K562 (cell line): ENCODE measurements around the gene GYPC. TPM values are rescaled to one million over a fixed set of nuclear protein-coding genes. Genes with fewer than 3 reads are reported as not detected.

Experiments used
- ATAC-seq: fragments of 200-7000 bp; cut with Tn5 transposase; 3 replicates; pipeline ENCODE4 v1.9.1; 2020; ENCODE audit warnings: moderate library complexity
- BruUV-seq: library from RNA; stranded (reverse); fragments of 400-500 nt; replicated peaks from 2 replicates; lab custom pipeline; 2021; lab: Mats Ljungman, UMichigan
- CTCF ChIA-PET: fragments of 300-600 bp; formaldehyde crosslinking; extraction: SDS; loops from one replicate; lab custom pipeline; 2021; ENCODE audit warnings: low intra/inter-chr PET ratio; lab: Yijun Ruan, JAX
- POLR2A ChIA-PET: fragments of 300-600, 350-650 bp; sonication (Branson Sonifier 250); formaldehyde crosslinking; extraction: SDS; loops from one replicate; lab custom pipeline; 2021; ENCODE audit warnings: antibody characterized with exemption, inconsistent platforms; lab: Yijun Ruan, JAX
- DNase-seq, 4 experiments: peaks; one replicate each; pipeline versions ENCODE4 v3.0.0 to v3.0.0-alpha.2; 2011 to 2018; ENCODE audit warnings: low spot score in 3 of 4, mixed read lengths in 3 of 4; ENCODE audit errors: extremely low read depth in 1 of 4
- FAIRE-seq: peaks from 2 replicates; lab custom pipeline; 2011; peaks lifted over from hg19 to GRCh38; lab: Jason Lieb, UNC
- H2AFZ ChIP-seq: 2 replicates; pipeline ENCODE4 v1.6.0; 2011; ENCODE audit warnings: low read depth, low read length, control low read depth, inconsistent platforms
- H3K27ac ChIP-seq: fragments of 200-600 bp; 3 replicates; pipeline ENCODE4 v1.8.0; 2011; ENCODE audit warnings: low read depth, mild to moderate bottlenecking, control low read depth, inconsistent platforms, low read length, moderate library complexity, mixed read lengths; ENCODE audit errors: extremely low read depth
- H3K27me3 ChIP-seq, 2 experiments: fragments of 300-600 bp in 1 of 2; 2 replicates in 1 of 2; 3 replicates in 1 of 2; pipeline versions ENCODE4 v1.6.0 to v1.8.0; 2011; ENCODE audit warnings: inconsistent platforms in 2 of 2, low read length in 2 of 2, mild to moderate bottlenecking in 1 of 2, mixed read lengths in 1 of 2, moderate library complexity in 1 of 2; ENCODE audit not compliant: control insufficient read depth in 2 of 2, insufficient read depth in 2 of 2
- H3K36me3 ChIP-seq: fragments of 300-600 bp; 3 replicates; pipeline ENCODE4 v1.8.0; 2011; ENCODE audit warnings: mild to moderate bottlenecking, low read length, inconsistent platforms; ENCODE audit not compliant: control insufficient read depth, insufficient read depth
- H3K4me1 ChIP-seq, 2 experiments: fragments of 200-600 bp in 1 of 2; replicated peaks in 1 of 2; 2 replicates in 1 of 2; 3 replicates in 1 of 2; pipeline versions ENCODE4 v1.5.1 to v1.8.0; 2011; ENCODE audit warnings: inconsistent platforms in 2 of 2, low read length in 2 of 2, mild to moderate bottlenecking in 1 of 2, mixed read lengths in 1 of 2, moderate library complexity in 1 of 2; ENCODE audit not compliant: control insufficient read depth in 2 of 2, insufficient read depth in 2 of 2
- H3K4me2 ChIP-seq: 2 replicates; pipeline ENCODE4 v1.6.1; 2011; ENCODE audit warnings: low read length, control low read depth, inconsistent platforms, mixed read lengths; ENCODE audit not compliant: insufficient read depth
- H3K4me3 ChIP-seq: fragments of 200-600 bp; sonication (generic), shearing (Covaris generic); 2 replicates; pipeline ENCODE4 v1.5.1; 2016; ENCODE audit warnings: control low read depth, inconsistent platforms
- H3K79me2 ChIP-seq: fragments of 200-600 bp; 3 replicates; pipeline ENCODE4 v1.8.0; 2011; ENCODE audit warnings: low read length, inconsistent platforms; ENCODE audit not compliant: control insufficient read depth, insufficient read depth
- H3K9ac ChIP-seq, 2 experiments: 2 replicates each; pipeline versions ENCODE4 v1.6.0 to v1.6.1; 2011; ENCODE audit warnings: low read depth in 2 of 2, low read length in 2 of 2, control low read depth in 1 of 2, inconsistent platforms in 1 of 2, mild to moderate bottlenecking in 1 of 2, mixed read lengths in 1 of 2; ENCODE audit not compliant: insufficient read depth in 1 of 2
- H3K9me1 ChIP-seq: one replicate; pipeline ENCODE4 v1.6.0; 2011; ENCODE audit warnings: inconsistent platforms, mild to moderate bottlenecking, low read length, moderate library complexity; ENCODE audit not compliant: control insufficient read depth, insufficient read depth
- H3K9me3 ChIP-seq: replicated peaks from 2 replicates; pipeline ENCODE4 v1.5.1; 2011; ENCODE audit warnings: low read depth, low read length, inconsistent platforms; ENCODE audit not compliant: control insufficient read depth, insufficient read depth
- H4K20me1 ChIP-seq: replicated peaks from 2 replicates; pipeline ENCODE4 v1.6.1; 2011; ENCODE audit warnings: low read length, inconsistent platforms, mixed read lengths; ENCODE audit not compliant: control insufficient read depth, insufficient read depth
- CBX1 ChIP-seq: sonication (generic); IDR thresholded peaks from 2 replicates; pipeline ENCODE4 v1.6.1; 2016; ENCODE audit warnings: antibody characterized with exemption, low read depth, mild to moderate bottlenecking
- CBX3 ChIP-seq, 2 experiments: IDR thresholded peaks; 1 replicate in 1 of 2; 2 replicates in 1 of 2; pipeline ENCODE4 v1.6.1; 2012; ENCODE audit warnings: inconsistent platforms in 2 of 2, low read length in 2 of 2, borderline replicate concordance in 1 of 2, control low read depth in 1 of 2
- DIDO1 ChIP-seq: fragments of 450-650 bp; IDR thresholded peaks from 2 replicates; pipeline ENCODE4 v1.6.1; 2016; ENCODE audit warnings: low read depth, missing biosample characterization, missing genetic modification characterization
- FOXK2 ChIP-seq, 2 experiments: fragments of 450-650 bp; IDR thresholded peaks in 1 of 2; conservative IDR thresholded peaks in 1 of 2; 2 replicates each; pipeline ENCODE4 v1.6.1; 2016; ENCODE audit warnings: low read depth in 2 of 2, mild to moderate bottlenecking in 1 of 2
- NBN ChIP-seq: fragments of 450-650 bp; IDR thresholded peaks from 2 replicates; pipeline ENCODE4 v1.6.1; 2016; ENCODE audit warnings: low read depth, mild to moderate bottlenecking
- NFE2L1 ChIP-seq: fragments of 450-650 bp; IDR thresholded peaks from 2 replicates; pipeline ENCODE4 v1.6.1; 2016; ENCODE audit warnings: missing genetic modification characterization, low read depth, mild to moderate bottlenecking, missing compliant biosample characterization, moderate library complexity, borderline replicate concordance
- NR2C1 ChIP-seq, 2 experiments: fragments of 450-650 bp; IDR thresholded peaks; 2 replicates each; pipeline ENCODE4 v1.6.1; 2017; ENCODE audit warnings: mild to moderate bottlenecking in 2 of 2, antibody characterized with exemption in 1 of 2, inconsistent platforms in 1 of 2, missing compliant biosample characterization in 1 of 2, missing genetic modification characterization in 1 of 2
- SAP30 ChIP-seq: fragments of 200-600 bp; sonication (generic); IDR thresholded peaks from 2 replicates; pipeline ENCODE4 v1.6.1; 2012; ENCODE audit warnings: borderline replicate concordance, low read depth, mild to moderate bottlenecking, moderate library complexity, low read length, control low read depth, inconsistent platforms; ENCODE audit not compliant: insufficient read depth, poor library complexity, severe bottlenecking
- TRIM24 ChIP-seq, 2 experiments: fragments of 450-650 bp; IDR thresholded peaks; 2 replicates each; pipeline ENCODE4 v1.6.1; 2016
- ZNF133 ChIP-seq: fragments of 250-450 bp; sonication (Bioruptor Pico); IDR thresholded peaks from 2 replicates; pipeline ENCODE4 v1.4.0; 2020; ENCODE audit warnings: mild to moderate bottlenecking
- WGBS: fragments of 100-300 bp; shearing (Covaris generic); methylation state at CpG from one replicate; pipeline ENCODE4 v1.1.6; 2016; ENCODE audit warnings: low coverage, mixed read lengths; ENCODE audit not compliant: insufficient coverage; ENCODE audit errors: missing lambda C conversion rate; 5-methylcytosine and 5-hydroxymethylcytosine counted together
- in situ Hi-C: fragments of 300-500 bp; cut with MboI; formaldehyde crosslinking; loops from 4 replicates; pipeline ENCODE4 v1.15.0; 2018; ENCODE audit warnings: inconsistent platforms, mixed read lengths
- intact Hi-C: fragments of 100-400 bp; cut with micrococcal nuclease; formaldehyde crosslinking; loops from 2 replicates; pipeline ENCODE4 v1.14.2; 2022
- polyA plus RNA-seq, 8 experiments: library from polyadenylated mRNA; depleted of rRNA in 4 of 8; stranded (reverse) in 5 of 8; unstranded in 3 of 8; fragments of >200 nt; fragmentation: Nextera tagmentation in 2 of 8; fragmentation: Illumina TruSeq in 1 of 8; extraction: Ambion mirVana in 2 of 8; extraction: Trizol in 1 of 8; gene quantifications; 2 replicates each; pipeline versions ENCODE4 v1.2.1 to v1.2.3, GENCODE V29; 2011 to 2014; ENCODE audit warnings: inconsistent platforms in 1 of 8, missing spikeins in 1 of 8
- total RNA-seq, 7 experiments: library from RNA; depleted of rRNA in 6 of 7; stranded (reverse); fragments of >200 nt in 6 of 7; fragmentation: Illumina TruSeq in 2 of 7; extraction: Trizol in 2 of 7; gene quantifications; 2 replicates each; pipeline versions ENCODE4 v1.2.1 to v1.2.3, GENCODE V29; 2011 to 2021; ENCODE audit warnings: low replicate concordance in 1 of 7
- TF ChIP-seq, protein P1 (sequence below): sonication (generic); formaldehyde crosslinking; IDR thresholded peaks from 2 replicates; pipeline ENCODE4 v1.4.0; 2020; ENCODE audit warnings: mild to moderate bottlenecking, missing genetic modification reagents
- TF ChIP-seq, protein P2 (sequence below), 3 experiments: fragments of 200-800 bp in 1 of 3; fragments of 250-450 bp in 1 of 3; fragments of 450-650 bp in 1 of 3; sonication (Bioruptor Pico) in 1 of 3; sonication (Bioruptor generic) in 1 of 3; formaldehyde crosslinking in 1 of 3; IDR thresholded peaks; 2 replicates each; pipeline versions ENCODE4 v1.6.1 to v1.8.0; 2016 to 2022; ENCODE audit warnings: mild to moderate bottlenecking in 2 of 3, missing genetic modification characterization in 2 of 3, missing compliant biosample characterization in 1 of 3, moderate library complexity in 1 of 3

GYPC gene
- total and polyA plus RNA-seq, 9 of the 15 experiments (the other 6 are each of a cell fraction or from before 2014, with no cell fraction given): 50.6 to 282 (median 194) TPM

DNA sequence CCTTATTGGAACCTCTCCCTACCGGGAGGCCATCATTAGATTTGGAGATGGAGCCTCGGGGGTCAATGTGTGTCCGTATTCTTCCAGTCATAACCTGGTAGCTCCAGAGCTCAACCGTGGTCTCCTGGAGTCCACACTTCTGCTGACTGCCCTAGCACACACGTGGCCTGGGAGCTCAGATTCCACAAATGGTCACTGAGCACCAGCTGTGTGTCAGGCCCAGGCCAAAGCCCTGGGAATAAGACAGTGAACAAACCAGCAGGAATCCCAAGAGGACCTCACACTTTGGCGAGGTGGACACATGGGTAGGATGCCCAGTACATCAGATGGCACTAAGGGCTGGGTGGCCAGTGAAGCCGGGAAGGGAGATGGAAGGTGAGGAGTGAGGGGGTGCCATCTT is 15.5 kb downstream of the GYPC start (continued):
- TF ChIP-seq FOXK2 (conservative IDR thresholded peaks at IDR 0.05 in 1 of 2, IDR thresholded peaks at IDR 0.05 in 1 of 2; ENCODE audit: low read depth in 2 of 2) (no peak), CBX1 (no peak), TRIM24 (IDR thresholded peaks at IDR 0.05) (no peak), NBN (no peak)
- TF ChIP-seq, protein P1, sequence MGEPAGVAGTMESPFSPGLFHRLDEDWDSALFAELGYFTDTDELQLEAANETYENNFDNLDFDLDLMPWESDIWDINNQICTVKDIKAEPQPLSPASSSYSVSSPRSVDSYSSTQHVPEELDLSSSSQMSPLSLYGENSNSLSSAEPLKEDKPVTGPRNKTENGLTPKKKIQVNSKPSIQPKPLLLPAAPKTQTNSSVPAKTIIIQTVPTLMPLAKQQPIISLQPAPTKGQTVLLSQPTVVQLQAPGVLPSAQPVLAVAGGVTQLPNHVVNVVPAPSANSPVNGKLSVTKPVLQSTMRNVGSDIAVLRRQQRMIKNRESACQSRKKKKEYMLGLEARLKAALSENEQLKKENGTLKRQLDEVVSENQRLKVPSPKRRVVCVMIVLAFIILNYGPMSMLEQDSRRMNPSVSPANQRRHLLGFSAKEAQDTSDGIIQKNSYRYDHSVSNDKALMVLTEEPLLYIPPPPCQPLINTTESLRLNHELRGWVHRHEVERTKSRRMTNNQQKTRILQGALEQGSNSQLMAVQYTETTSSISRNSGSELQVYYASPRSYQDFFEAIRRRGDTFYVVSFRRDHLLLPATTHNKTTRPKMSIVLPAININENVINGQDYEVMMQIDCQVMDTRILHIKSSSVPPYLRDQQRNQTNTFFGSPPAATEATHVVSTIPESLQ (CRISPR knock-in tag): no peak

DNA sequence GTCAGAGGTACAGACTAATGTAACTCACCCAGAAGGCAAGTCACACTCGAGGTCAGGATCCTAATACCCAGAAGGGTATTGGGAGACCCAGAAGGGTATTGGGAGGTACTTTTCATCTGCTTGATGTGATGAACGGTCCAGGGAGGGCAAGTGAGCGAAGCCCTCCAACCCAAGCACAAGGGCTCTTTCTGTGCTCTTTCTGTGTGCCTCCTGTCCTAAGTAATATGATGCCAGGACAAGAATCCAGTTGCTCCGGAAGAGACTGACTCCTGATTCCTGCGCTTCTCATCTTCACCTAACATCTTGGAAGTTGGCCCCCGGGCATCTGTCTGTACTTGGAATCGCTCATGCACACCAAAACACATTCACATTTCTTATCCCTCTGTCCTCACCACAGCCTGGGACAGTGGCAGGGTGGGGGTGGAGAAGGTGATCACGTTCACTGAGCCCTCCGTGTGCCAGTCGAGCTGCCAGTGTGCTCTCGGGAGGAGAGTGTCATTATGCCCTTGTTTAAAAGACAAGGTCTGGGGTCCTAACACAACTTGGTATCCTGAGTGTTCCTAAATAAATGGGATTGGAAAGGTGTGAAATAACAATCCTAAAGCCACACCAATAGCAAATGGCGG is 17.1 kb downstream of the GYPC start:
- ATAC-seq: no peak; the same call in 2 of the 3 replicates
- Histone ChIP-seq H3K4me1 (peaks cover 53 to 72% of the 10 kb centered on the region in 2 experiments), H3K36me3 (peaks cover 85% of the 10 kb centered on the region), H4K20me1 (peaks cover 28% of the 10 kb centered on the region), H3K79me2 (peaks cover 98% of the 10 kb centered on the region), H3K9me1 (peaks cover 5% of the 10 kb centered on the region), H3K4me2 (peak overlapping the region; percentile 67), H3K9me3 (peaks cover 17% of the 10 kb centered on the region), H3K27ac (peak overlapping the region; percentile 78), H3K4me3 (no peak overlapping the region), H2AFZ (no peak overlapping the region), H3K27me3 (no peaks in the 10 kb centered on the region), H3K9ac (peak overlapping the region in 1 of 2 experiments; percentile 5; a peak in 2 of 4 replicates)
- ChIA-PET POLR2A (interaction anchor here (0.6 to 1.7 kb wide), 3 partner anchors 8 to 139 kb away, joined by 5 to 10 read pairs (median 10); no protein-coding TSS in a partner anchor), CTCF (no interaction called here)
- no peak for DNase-seq
- no TSS peak for BruUV-seq
- no peak for FAIRE-seq
- intact Hi-C loops: no loop called here
- WGBS: 75% methylated on average over 12 of the region's 12 CpGs
- in situ Hi-C loops: no loop called here
- TF ChIP-seq SAP30 (no peak), NR2C1 (IDR thresholded peaks at IDR 0.05) (no peak), NR2C1 (tag; IDR thresholded peaks at IDR 0.05) (no peak), CBX3 (IDR thresholded peaks at IDR 0.05; ENCODE audit: borderline replicate concordance in 1 of 2, low read length in 2 of 2) (no peak), NFE2L1 (tag) (no peak), ZNF133 (CRISPR knock-in tag) (no peak), DIDO1 (no peak)
- TF ChIP-seq, protein P2, sequence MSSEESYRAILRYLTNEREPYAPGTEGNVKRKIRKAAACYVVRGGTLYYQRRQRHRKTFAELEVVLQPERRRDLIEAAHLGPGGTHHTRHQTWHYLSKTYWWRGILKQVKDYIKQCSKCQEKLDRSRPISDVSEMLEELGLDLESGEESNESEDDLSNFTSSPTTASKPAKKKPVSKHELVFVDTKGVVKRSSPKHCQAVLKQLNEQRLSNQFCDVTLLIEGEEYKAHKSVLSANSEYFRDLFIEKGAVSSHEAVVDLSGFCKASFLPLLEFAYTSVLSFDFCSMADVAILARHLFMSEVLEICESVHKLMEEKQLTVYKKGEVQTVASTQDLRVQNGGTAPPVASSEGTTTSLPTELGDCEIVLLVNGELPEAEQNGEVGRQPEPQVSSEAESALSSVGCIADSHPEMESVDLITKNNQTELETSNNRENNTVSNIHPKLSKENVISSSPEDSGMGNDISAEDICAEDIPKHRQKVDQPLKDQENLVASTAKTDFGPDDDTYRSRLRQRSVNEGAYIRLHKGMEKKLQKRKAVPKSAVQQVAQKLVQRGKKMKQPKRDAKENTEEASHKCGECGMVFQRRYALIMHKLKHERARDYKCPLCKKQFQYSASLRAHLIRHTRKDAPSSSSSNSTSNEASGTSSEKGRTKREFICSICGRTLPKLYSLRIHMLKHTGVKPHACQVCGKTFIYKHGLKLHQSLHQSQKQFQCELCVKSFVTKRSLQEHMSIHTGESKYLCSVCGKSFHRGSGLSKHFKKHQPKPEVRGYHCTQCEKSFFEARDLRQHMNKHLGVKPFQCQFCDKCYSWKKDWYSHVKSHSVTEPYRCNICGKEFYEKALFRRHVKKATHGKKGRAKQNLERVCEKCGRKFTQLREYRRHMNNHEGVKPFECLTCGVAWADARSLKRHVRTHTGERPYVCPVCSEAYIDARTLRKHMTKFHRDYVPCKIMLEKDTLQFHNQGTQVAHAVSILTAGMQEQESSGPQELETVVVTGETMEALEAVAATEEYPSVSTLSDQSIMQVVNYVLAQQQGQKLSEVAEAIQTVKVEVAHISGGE (CRISPR knock-in tag; IDR thresholded peaks at IDR 0.05): no peak
